NCI-H524 (cell line): ENCODE data around the gene PARD3B.

Experiments
- DNase-seq, 2 experiments: peaks; one replicate each; lab custom pipeline; 2025; lab: John Stamatoyannopoulos, UW

The PARD3B gene

DNA sequence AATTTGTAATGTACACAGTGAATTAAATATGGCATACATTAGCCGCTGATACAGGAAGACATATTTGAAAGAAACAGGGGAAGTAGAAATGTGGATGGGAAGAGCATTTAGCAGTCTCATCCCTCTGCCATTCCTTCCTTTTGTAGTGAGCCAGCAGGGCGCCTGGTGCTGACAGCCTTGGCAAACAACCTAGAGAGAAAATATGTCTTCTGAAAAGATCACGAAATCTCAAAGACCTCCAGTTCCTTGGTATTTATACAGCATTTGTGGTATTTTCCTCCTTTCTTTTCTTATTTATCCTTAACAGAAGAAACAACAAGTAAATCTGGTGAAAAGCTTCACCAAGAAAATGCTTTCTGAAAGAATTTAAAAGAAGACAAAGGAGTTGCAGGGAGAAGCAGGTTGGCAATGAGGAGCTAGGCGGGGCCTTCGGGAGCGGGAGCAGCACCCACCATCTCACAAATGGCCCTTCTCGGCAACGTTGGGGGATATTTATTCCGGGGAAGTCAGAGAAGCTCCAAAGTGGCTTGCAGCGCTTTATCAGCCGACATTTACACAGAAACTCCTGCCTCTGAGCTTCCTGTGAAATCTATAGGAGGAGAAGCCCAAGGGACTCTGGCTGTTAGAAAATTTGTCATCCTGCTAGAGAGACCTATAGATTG, 731.0 kb downstream of the PARD3B start:
- DNase-seq, result no peak

- no peak for DNase-seq
Observed at GRCh38 chr2:205280596-205281236, 735.4 kb downstream of the PARD3B start.

DNA sequence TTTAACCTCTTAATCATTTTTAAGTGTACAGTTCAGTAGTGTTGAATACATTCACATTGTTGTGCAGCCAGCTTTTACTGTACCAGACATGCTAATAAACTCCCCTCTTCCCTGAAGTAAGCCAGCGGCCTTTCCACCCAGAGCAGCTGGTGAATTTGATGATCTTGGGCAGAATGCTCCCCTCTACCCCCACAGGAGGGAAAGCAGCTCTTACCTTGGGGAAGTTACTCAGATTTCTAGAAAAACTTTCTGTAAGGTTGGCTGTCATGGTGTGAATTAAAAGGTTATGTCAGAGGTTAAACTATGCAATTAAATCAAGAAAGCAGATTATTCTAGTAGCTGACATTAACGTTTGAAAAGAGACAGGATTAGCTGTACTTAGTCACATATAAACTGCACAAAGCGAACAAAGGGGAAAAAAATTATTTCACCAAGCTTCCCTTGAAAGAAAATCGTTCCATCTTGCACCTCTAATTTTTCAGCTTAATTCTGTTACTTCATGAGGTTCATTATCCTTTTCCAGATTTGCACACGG, 738.5 kb downstream of the PARD3B start:
- no peak for DNase-seq

DNA sequence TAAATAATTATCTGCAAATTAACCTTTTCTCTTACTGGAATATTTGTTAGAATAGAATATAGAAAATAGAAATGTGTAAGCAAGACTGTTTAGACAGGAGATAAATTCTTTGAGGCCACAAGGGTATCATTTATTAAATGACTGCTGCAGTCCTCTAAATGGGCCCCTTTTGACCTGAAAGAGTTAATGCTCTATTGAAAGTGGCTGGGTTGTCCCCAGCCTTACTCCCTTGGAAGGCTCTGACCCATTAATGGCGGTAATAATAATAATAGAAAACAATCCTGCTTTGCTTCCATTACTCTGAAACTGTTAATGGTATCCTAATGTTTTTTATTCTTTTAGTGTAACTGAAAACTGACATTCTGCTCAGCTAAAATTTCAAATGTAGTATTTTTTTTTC, 739.1 kb downstream of the PARD3B start:
- DNase-seq, result no peak

GRCh38 chr2:205287316-205287715, 742.0 kb downstream of the PARD3B start:
- no peak for DNase-seq

DNA sequence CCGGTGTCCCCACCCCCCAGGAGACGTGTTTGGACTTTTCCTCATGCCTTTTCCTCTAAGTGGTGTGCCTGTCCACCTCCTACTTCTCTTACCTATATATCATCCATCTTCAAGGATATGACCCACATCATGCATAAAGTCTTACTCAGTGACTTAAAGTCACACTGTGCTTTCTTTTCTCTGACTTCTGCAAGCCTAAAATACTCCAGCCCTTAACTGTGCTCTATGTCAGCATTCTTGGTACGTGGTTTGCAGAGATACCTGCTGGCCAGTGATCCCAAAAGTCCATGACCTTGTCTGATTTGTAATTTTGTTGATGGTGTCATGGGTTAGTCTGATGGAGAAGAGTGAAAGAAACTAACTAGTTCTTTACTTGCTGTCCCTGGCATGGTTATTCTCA, 743.4 kb downstream of the PARD3B start:
- no peak for DNase-seq

GRCh38 chr2:205290299-205290698, 745.0 kb downstream of the PARD3B start:
- DNase-seq, result no peak

DNA sequence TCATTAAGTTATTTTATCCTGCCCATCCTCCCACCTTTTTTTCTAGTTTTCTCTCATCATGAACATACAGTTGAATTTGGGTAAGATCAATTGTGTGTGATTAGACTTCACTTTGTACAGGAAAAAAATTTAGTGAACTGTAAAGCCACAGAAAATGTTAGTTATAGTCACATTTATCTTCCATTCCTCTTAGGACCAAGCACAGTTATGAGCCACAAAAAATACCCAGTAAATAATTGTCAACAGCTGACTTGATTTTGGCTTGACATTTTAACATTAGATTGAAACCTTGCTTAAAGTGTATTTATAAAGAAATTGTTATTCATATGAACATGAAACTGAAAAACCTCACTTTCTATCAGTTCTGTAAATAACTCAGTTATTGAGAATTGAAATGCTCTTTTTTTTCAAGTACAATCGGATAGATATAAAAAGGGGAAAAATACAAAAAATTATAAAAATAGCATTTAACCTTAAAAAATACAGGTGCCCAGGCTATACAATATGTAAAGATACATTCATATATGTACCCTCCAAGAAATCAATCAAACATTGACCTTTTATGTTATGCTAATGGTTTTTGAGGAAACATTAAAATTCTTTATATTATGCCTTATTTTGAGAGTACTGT, 747.5 kb downstream of the PARD3B start:
- no peak for DNase-seq

- DNase-seq, result no peak
Observed at GRCh38 chr2:205293559-205293958, 748.3 kb downstream of the PARD3B start.

- DNase-seq, result no peak
Observed at GRCh38 chr2:205296959-205297358, 751.7 kb downstream of the PARD3B start.

DNA sequence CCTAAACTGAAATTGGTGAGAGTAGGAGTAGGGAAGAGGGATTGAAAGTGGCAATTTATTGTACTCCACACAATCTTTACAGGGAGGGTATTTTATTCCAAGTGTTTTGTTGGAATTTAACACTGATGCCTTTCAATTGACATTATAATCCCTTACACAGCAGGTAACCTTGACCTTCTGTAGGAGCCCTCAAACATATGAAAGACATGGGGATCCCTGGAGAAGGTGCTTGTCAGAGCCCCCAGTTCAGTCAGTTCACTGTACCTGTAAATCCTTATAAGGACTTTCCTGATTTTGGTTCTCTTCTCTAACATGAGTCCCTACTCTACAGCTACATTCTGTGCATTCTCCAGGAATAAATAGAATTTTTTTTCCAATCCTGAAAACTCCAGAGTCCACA, 752.1 kb downstream of the PARD3B start:
- DNase-seq, result no peak

- DNase-seq, result no peak
Observed at GRCh38 chr2:205297846-205298245, 752.6 kb downstream of the PARD3B start.

DNA sequence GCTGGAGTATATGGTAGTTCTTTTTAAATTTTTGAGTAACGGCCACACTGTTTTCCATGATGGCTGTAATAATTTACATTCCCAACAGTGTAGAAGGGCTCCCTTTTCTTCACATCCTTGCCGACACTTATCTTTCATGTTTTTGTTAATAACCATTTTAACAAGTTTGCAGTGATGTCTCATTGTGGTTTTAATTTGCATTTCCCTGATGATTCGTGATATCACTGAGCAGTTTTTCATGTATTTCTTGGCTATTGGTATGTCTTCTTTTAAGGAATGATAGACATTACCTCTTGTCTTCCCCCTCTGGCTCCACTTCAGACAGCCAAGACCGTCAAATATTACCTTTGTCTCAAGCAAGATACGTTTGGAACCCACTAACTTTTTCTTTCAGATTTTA, 765.9 kb downstream of the PARD3B start:
- no peak for DNase-seq

DNA sequence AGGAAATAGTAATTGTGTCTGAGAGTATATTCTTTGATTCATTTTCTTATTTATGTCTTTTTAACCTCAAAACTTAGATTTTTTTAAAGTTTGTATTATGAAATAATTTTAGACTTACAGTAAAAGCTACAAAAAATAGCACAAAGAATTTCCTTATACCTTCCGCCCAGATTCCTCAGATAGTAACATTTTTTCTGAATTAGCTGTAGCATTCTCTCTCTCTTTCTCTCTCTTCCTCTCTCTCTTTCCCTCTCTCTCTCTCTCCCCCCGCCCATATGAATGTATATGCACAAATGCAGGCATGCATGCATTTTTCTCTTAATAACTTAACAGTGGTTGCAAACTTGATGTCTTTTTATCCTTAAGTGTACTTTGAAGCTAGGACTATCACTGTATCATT, 776.0 kb downstream of the PARD3B start:
- DNase-seq, result no peak

- no peak for DNase-seq
Observed at GRCh38 chr2:205323929-205324328, 778.7 kb downstream of the PARD3B start.

DNA sequence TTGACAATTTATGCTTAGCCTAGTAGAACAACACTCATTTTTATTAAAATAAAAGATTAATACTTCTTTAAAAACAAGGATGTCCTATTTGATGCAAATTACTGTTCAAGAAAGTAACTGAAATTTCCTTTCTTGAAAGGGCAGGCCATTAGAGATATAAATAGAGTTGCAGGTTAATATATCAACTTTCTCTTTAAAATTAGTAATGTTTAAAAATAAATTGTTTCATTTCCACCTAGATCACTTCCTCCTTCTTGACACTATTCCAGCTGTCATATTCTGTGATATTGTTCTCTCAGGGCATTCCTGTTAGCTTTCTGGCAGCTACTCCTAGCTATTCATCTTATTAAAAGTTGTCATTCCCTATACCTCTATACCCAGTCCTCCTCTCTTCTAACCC, 779.1 kb downstream of the PARD3B start:
- DNase-seq, result no peak

DNA sequence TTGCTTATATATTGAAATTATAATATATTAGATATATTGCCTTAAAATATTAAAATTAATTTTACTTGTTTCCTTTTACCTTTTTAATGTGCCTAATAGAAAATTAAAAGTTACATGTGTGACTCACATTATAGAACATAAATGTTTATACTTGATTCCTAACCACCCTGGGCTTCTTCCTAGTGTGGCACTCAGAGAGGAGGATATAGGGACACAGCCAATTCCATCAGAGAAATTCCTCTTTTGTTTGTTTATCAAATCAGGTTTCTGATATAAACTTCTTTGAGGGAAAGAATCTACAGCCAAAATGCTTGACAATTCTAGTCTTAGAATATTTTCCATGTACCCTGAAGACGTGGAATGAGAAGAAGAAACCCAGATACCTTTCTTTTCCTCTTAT, 788.1 kb downstream of the PARD3B start:
- no peak for DNase-seq

DNA sequence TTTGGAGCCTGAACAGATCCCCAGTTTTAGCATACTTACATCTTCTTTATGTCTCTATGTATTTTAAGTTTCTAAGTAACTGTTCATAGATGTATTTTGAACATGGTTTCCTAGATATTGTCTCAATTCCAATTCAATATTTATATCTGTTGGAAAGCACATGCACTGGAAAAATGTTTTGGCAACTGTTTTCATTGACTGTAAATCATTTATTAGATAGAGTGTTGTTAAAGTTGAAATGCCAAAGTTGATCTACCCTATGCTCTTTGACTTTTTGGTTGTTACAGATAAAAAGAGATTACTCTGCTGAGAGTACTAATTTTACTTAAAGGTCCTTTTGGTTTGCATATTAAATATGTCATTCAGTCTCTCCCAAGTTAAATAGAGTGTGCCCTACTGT, 792.0 kb downstream of the PARD3B start:
- DNase-seq, result no peak

GRCh38 chr2:205338156-205338555, 792.9 kb downstream of the PARD3B start:
- no peak for DNase-seq

DNA sequence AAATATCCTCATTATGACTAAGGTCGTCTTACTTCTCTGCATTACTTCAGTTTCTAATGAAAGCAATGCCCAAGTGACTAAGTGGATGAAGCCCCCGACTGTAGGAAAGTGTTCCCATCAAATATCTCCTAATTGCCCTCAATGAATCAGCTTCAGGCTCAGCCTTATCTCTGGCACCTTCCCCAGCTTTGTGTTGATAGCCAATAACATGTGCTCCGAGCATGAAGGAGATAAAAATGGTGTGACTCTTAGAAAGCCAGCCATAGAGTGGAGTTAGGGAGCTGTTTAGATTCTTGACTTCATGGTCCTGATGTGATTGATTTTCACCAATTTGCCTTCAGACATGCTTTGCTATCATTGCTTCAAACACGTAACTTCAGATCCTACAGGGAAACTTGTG, 797.8 kb downstream of the PARD3B start:
- DNase-seq, result no peak

DNA sequence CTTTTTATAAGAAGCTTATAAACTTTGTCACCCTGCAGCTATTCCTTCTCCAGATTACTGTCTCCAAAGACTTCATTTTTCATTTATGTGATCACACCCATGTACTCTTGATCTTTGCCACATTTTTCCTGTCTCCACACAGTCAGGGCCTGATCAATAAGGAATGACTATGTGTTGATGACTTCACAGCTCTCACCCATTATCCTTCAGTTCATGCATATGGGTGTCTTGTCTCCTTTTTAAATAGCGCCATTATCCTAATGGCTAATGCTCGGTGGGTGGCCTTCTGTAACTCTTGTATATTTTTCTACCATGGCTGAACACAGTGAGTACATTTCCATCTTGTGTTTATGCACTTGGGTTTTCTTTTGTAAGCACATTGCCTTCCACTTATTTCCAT, 801.4 kb downstream of the PARD3B start:
- DNase-seq, result no peak

- DNase-seq, result no peak
Observed at GRCh38 chr2:205347899-205348298, 802.6 kb downstream of the PARD3B start.

DNA sequence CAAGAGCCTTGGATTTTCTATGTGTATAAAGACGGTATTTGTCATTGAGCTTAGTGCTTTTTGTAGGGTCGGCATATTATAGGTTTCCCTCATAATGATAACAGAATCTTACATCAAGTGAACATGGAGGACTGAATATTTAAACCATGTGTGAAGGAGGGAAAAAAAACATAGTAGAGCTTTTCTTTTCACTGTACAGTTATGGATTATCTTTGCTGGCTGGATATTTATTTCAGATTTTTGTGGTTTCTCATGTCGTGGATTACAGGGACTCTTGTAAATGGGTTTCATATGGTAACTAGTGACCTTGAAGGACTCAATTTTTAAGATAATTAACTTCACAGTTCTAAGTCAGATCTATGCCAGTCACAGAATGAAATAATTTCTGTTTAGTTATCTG, 806.8 kb downstream of the PARD3B start:
- DNase-seq, result no peak
